ENCODE data around the gene HUS1.

The HUS1 gene

GRCh38 chr7:47979145-47979831 lies at the start of gene HUS1:
HUS1 (minus strand) TSS chr7:47979615; CDS start chr7:47979519, 96 bp downstream.
- DNase-seq (ENCODE audit: low read depth, low spot score): no peak
- no peak for TF ChIP-seq CTCF (IDR thresholded peaks at IDR 0.05; ENCODE audit: insufficient read depth, low read length, missing control alignments)
- CTCF ChIA-PET: interaction anchor here (0.7 to 2.4 kb wide), 11 partner anchors 8 to 179 kb away, joined by 3 to 18 read pairs (median 6); no protein-coding TSS in a partner anchor
- POLR2A ChIA-PET: no interaction called here
- peak within 1 kb of the TSS; percentile 78 for H3K4me3 ChIP-seq (ENCODE audit: low read depth, low read length)

GRCh38 chr7:48028938-48029337 lies 49.5 kb upstream of the HUS1 start, which contains the start of gene SUN3:
SUN3 (minus strand) TSS chr7:48029107; CDS start chr7:48028938, 169 bp downstream.
- CTCF ChIA-PET: interaction anchor here (1.4 kb wide), 1 partner anchor 40 kb away, joined by 3 read pairs; no protein-coding TSS in a partner anchor
- no peak within 1 kb of the TSS for H3K4me3 ChIP-seq (ENCODE audit: low read depth, low read length)
- POLR2A ChIA-PET: no interaction called here
- TF ChIP-seq CTCF (IDR thresholded peaks at IDR 0.05; ENCODE audit: insufficient read depth, low read length, missing control alignments): no peak
- no peak for DNase-seq (ENCODE audit: low read depth, low spot score)

GRCh38 chr7:48025624-48026023 lies 46.2 kb upstream of the HUS1 start:
- no peak for DNase-seq (ENCODE audit: low read depth, low spot score)
- TF ChIP-seq CTCF (IDR thresholded peaks at IDR 0.05; ENCODE audit: insufficient read depth, low read length, missing control alignments): no peak
- no peak overlapping the region for H3K4me3 ChIP-seq (ENCODE audit: low read depth, low read length)
- ChIA-PET CTCF (no interaction called here), POLR2A (no interaction called here)

GRCh38 chr7:48017674-48018073 lies 38.3 kb upstream of the HUS1 start:
- no peak for DNase-seq (ENCODE audit: low read depth, low spot score)
- ChIA-PET POLR2A (no interaction called here), CTCF (interaction anchor here (1.1 to 1.5 kb wide), 2 partner anchors 49 to 93 kb away, joined by 3 read pairs; no protein-coding TSS in a partner anchor)
- no peak overlapping the region for H3K4me3 ChIP-seq (ENCODE audit: low read depth, low read length)
- no peak for TF ChIP-seq CTCF (IDR thresholded peaks at IDR 0.05; ENCODE audit: insufficient read depth, low read length, missing control alignments)

- POLR2A ChIA-PET: no interaction called here
- no peak overlapping the region for H3K4me3 ChIP-seq (ENCODE audit: low read depth, low read length)
- CTCF ChIA-PET: interaction anchor here (0.6 to 1.1 kb wide), 4 partner anchors 18 to 94 kb away, joined by 3 read pairs; no protein-coding TSS in a partner anchor
- no peak for TF ChIP-seq CTCF (IDR thresholded peaks at IDR 0.05; ENCODE audit: insufficient read depth, low read length, missing control alignments)
- no peak for DNase-seq (ENCODE audit: low read depth, low spot score)
These were observed 37.2 kb upstream of the HUS1 start for GRCh38 chr7:48016641-48017040.

GRCh38 chr7:48011951-48012350 lies 32.5 kb upstream of the HUS1 start:
- no peak for TF ChIP-seq CTCF (IDR thresholded peaks at IDR 0.05; ENCODE audit: insufficient read depth, low read length, missing control alignments)
- no peak for DNase-seq (ENCODE audit: low read depth, low spot score)
- POLR2A ChIA-PET: no interaction called here
- no peak overlapping the region for H3K4me3 ChIP-seq (ENCODE audit: low read depth, low read length)
- CTCF ChIA-PET: interaction anchor here (3.3 kb wide), 1 partner anchor 98 kb away, joined by 14 read pairs; no protein-coding TSS in a partner anchor

Data from AG04449 (cell line).